GM21447 (cell line): ENCODE measurements around the gene RBM19.

Experiments used
- ATAC-seq: cut with Tn5 transposase; IDR thresholded peaks from one replicate; pipeline ENCODE4 v1.9.1; 2021; ENCODE audit not compliant: unreplicated experiment

The RBM19 gene

DNA sequence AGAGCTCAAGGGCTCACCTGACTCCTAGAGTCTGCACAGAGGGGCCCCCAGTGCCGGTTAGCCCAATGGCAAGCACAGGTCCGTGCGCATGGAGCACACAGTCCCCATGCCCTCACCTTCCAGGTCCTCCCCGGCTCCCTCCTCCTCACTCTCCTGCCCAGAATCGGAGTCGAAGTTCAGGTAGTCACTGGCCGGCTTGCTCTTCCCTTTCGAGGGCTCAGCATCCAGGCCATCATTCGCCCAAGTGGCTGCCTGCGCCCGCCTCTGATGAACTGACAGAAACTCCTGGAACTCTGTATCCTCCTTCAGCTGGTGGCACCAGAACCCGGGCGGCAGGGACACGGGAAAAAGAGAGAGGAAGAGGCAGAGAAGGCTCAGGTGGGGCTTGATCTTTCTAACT lies 7.0 kb downstream of the RBM19 start:
- ATAC-seq = no peak

DNA sequence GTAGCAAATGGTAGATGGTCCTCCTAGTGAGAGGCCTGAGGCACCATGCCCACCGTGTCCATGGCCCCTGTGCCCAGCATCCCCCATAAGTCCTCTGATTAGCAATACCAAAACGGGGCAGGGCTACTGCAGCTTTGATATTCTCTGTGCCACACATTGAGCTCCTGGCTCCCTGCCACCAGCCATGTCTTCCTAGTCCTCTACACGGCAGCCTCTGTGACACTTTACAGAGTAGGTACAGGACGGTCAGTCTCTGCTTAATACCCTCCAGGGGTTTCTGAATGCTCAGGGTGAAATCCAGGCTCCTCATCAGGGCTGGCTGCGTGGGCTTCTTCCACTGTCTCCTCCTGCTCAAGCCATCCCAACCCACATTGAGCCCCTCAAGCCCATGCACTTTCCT lies 8.0 kb downstream of the RBM19 start:
- no peak for ATAC-seq

DNA sequence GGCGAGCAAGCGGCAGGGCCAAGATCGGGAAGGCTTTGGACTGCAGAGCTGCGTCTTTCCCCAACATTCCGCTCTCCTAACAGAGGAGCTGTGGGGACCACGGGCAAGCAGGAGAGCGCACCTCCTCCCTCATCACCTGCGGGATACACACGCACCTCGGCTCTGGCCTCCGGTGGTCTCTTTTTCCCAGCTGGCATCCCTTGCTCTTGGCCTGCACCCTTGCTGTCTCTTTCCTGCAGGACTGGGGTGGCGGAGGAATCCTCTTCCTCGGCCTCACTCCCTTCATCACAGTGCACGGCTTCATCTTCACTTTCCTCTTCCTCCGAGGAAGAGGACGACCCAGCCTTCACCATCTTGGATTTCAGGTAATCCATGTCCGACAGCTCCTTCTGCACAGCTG lies 8.5 kb downstream of the RBM19 start:
- no peak for ATAC-seq

DNA sequence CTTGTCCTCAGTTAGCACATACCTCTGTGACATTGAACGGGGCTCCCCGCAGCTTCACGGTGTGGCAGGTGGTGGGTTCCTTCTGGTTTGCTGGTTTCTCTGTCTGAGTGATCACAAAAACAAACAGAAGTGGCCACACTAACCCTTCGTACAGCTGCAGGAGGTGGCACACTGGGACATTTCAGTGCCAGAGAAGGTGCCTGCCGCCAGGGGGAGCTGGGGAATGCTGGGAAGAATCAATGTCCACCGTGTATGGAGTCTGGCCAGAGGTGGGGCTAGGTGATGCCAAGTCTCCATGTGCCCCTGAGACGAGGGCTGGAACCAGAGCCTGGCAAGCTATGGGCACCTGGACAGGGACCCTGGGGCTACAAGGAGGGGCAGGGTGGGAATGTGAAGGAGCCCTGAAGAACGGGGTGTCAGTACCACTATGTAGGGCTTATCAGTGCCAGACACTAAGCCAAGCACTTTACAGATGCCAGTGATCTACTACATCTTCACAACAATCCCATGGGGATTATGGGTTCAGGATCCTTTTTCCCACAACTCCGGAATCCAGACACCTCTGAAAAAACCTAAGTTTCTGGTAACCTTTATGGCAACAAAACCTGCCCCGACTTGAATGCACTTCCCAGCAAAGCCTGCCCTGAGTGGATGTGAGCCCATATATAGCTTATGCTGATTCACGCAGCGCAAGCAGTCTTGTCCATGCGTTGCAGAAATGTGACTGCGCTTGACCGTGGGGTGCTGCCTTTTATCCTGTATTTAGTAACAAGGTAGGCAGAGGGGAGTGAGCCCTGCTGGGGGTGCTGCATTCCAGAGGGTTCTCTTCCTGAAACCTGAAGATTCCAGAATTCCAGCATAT lies 10.8 kb downstream of the RBM19 start:
- no peak for ATAC-seq

DNA sequence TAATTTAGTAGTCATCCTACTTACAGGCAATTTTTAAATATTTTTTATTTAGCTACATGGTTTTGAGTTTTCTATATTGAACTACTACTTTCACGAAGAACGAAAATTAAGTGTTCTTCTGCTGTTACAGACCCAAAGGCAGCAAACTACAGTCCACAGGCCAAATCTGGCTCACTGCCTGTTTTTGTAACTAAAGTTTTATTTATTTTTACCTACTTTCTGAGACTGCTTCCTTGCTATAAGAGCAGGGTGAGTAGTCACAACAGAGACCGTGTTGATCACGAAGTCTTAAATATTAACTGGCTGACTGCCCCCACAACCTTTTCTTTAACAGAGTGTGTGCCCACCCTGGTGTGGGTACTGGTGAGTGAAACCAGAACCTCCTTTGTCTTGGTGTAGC lies 11.6 kb downstream of the RBM19 start:
- no peak for ATAC-seq

DNA sequence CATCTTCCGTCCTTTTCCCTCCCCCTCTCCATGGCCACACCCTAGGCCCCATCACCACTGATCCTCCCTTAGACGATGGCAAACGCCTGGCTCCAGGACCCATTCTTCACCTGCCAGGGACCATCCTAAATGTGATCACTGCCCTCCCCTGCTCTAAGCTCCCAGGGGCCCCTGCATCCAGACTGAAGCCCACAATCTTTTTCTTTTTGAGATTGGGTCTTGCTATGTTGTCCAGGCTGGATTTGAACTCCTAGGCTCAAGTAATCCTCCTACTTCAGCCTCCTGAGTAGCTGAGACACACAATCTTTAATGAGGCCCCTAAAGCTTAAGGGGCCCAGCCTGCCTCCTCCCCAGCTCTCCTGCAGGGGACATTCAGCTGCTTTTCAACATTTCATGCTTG lies 15.3 kb downstream of the RBM19 start:
- ATAC-seq = no peak

DNA sequence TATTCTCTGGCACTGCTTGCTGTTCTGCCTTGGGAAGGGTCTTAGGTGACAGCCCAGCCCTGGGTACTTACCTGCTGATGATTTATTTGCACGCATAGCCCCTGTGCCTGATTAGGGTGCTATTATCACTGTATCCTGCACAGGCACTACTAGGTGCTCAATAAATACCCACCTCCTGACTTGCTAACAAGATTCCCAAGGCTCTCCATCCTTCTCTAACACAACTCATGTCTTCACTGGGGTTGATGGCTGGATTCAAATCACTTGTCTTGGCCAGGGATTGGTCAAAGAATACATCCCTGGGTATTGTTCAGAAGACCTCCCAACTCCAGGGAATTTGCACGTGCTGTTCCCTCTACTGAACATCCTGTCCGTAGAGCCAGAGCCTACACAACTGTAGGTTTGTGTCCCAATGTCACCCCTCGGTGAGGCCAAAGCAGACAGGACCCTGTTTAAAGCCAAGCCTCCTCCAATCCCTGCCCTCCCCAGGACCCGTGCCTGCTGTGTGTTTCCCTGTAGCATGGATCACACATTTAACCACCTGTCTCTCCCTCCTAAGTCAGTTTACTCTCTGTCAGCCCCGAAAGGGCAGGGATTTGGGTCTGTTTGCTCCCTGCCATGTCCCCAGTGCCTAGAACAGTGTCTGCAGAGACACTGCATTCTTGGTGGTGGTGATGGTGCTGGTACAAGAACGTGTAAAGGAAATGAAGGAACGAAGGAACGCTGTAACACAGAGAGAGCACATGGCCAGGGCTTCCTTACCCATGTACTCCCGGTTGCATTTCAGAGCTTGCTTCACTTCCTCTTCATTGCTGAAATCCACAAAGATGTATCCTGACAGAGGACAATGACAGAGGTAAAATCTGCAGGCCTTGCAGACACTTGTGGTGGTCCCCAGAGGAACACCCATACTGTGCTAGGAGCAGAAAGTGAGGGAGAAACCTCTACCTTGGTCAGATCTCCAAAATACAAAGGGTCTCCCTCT lies 16.5 kb downstream of the RBM19 start:
- ATAC-seq = no peak

DNA sequence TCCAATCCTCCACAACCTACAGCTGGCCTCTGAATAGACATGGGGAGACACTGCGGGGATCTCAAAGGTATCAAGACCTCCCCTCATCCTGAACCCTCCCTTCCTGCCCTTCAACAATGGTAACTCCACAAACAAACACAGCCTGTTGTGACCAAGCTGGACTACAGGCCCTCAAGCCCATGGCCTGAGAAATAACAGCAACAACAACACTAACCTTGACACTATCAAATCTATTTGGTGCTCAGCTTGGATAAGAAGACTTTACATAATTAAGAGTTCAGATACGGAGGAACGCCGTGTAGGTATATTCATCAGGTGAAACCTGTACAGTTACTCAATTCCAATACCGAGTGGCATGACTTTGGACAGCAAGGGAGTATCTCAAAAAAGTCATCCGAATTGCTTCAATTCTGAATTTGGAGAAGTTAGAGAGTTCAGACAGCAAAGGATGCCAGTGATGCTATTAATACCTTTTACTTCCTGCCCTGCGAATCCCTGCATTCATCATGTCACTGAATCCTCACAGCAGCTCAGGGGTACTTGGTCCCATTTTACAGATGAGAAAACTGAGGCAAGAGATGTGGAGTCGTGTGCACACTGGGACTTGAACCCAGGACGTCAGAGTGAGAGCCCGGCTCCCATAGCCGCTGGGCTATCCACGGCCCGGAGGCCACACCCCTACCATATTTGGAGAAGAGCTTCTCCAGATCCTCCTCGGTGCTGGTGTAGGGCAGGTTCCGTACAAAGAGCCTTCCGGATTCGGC lies 17.8 kb downstream of the RBM19 start:
- ATAC-seq = no peak

DNA sequence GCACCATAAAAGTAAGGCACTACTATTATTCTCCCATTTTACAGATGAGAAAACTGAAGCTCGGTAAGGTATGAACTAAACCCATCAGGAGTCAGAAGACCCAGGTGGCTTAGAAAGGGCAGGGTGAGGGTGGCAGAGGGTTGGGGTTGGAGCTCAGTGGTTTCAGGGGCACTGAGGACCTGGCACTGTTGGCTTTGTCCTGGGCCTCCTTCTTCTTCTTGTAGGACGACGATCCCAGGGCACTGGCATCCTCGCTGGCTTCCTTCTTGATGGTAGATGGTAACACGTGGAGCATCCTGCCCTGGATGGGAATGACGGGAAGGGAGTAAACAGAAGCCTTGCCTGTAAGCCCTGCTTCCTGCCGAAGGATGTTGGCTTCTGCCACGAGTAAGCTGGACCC lies 19.9 kb downstream of the RBM19 start:
- no peak for ATAC-seq

DNA sequence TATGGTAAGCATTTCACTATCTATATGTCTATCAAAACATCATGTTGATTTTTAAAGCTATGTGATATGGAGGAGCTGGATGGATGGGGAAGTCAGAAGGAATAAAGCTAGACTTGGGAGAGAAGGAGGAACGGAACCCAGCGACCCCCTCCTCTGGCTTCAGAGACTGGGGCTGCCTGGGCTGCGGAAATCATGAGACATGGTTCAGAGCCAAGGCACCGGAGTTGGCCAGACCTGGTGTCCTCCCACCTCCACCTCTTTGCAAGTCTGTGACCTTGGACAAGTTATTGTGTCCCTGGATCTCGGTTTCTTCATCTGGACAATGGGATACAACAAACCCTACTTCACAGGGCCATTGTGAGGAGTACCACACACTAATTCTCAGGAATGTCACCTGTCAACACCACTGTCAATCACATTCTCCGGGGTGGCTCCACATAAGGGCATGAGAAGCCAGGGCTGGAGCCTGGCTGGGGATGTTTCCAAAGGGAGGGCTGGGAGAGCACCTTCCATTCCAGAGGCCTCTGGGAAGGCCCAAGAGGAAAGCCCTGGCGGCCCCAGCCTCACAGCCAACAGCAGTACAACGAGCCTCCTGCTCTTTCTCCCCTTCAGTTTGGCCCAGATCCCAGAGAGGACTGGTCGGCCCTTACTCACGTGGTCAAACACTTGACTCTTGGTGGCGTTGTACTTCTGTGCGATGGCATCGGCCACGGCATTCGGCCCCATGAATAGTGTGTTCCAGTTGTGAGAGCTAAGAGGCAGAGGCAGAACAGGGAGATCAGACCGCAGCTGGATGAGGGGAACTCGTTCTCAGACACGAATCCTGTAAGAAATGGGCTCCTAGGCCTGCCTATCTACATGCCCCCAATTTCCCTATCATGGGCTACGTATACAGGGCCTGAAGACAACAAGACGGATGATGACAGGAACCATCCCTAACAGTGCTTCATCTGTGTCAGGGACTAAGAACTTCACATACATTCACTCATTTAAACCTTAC lies 20.7 kb downstream of the RBM19 start:
- ATAC-seq = no peak

DNA sequence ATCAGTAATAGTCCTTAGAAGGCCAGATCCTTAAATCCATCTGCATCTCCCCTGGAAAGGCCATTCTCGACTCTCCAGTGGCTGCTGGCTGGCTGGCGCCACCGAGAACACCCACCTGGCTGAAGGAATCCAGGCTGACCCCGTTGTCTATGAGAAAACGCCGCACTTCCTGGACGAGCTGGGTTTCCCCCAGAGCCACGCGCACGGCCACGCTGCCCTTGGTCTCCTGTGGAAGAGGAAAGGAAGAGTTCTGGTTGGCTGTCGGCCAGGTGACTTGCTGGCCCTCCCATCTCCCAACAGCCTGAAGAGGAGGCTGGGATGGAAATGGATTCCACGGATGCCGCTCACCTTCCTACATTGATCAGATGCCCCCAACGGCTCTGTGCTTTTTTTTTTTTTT lies 23.9 kb downstream of the RBM19 start:
- ATAC-seq = no peak

DNA sequence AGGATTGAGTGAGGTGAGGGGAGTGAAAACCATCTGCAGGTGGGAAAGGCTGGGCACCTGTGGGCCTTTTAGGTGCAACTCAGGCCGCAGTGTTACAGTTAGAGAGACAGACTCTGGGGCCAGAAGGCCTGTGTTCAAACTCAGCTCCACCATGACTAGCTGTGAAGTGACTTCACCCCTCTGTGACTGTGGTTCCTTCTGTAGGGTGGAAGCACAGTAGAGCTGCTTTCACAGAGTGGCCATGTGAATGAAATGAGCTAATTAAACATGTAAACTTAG lies 25.0 kb downstream of the RBM19 start:
- ATAC-seq = no peak

DNA sequence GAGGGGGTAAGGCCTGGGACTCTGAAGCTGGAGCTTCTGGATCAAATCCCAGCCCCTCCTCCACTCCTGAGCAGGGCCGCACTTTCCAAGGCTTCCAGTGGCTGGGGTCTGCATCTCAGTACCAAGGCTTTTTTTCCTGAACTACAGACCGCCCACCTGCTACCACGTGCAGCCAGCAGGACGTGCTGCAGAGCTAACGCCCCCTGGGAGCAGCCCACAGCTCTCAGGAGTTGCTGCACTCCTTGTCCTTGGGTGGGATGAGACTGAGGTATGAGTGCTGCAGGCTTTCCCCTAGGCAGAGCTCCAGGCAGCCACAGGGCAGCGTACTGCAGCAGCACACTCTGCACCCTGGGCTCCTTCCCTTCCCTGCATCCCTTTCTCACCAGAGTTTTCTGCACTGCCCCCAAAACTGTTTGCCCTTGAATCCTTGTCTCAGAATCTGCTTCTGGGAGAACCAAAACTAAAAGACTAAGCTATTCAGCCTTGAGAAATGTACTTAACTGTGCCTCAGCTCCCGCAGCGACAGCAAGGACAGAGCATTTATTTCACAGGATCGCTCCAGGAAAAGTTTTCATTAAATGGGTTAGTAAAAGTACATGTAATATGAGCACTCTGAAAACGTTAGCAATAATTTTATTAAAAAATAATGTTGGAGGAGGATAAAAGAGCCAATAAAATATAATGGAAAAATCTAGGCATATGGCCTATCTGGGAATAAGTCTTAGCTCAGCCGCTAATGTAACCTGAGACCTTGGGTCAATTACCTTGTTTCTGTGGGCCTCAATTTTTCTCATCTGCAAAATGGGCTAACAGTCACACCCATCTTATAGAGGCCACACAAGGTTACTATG lies 25.5 kb downstream of the RBM19 start:
- ATAC-seq = no peak

DNA sequence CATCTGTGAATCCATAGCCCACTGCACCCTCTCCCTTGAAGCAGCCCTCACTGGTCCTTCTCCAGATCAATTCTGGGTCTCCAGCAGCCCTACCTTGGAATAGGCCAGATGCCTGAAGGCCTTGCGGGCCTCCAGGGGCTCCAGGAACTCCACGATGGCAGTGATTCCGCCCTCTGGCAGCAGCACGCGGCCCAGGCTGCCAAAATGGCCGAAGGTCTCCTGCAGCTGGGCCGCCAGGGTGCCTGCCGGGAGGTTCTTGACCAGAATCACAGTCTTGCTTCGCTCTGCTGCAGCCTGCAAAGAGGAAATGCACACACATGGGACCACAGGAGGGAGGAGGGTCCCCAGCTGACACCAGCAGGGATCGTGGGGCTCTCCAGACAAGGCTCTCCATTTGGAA lies 26.3 kb downstream of the RBM19 start:
- ATAC-seq = no peak

DNA sequence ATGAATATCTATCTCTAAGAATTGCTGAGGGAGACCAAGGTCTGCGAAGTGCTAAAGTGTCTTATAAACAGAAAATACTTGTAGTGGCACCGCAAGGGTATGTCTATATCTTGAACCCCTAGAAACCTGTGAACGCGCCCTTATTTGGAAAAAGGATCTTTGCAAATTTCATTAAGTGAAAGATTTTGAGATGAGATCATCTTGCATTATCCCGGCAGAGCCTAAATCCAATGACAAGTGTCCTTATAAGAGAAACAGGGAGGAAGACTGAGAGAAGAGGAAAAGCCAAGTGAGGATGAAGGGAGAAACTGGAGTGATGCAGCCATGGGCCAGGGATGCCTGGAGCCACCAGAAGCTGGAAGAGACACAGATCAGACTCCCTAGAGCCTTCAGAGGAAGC lies 27.7 kb downstream of the RBM19 start:
- no peak for ATAC-seq

DNA sequence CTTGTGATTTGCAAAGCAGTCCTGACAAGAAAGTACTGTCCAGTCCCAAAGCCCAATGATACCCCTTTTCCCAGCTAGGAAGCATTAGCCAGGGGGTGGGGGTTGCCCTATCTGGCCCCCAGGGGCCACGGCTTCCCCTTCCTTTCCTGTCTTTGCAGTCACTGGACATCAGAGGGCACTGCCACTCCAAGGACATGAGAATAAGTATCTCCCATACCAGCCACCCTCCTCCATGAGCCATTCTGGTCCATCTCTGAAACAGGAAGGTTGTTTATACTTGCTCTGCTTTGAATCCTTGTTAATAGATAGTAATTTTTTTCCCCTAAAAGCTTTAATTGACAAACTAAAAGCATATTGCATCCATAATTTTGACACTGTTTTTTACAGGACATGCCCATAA lies 29.7 kb downstream of the RBM19 start:
- ATAC-seq = no peak

DNA sequence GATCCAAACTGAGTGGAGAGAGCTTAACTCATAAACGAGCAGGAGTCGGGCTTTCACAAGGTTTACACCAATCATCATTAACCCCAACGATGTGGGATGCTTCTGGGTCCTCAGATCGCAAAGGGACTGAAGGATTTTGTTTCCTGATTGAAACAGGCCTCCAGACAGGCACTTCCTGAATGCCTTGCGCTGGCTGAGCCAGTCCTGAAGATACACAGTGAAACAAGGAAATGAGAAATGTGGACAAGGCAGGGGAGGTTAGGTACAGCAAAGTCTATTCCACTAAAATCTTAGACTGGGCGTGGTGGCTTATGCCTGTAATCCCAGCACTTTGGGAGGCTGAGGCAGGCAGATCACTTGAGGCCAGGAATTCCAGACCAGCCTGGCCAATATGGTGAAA lies 30.7 kb downstream of the RBM19 start:
- ATAC-seq = no peak

DNA sequence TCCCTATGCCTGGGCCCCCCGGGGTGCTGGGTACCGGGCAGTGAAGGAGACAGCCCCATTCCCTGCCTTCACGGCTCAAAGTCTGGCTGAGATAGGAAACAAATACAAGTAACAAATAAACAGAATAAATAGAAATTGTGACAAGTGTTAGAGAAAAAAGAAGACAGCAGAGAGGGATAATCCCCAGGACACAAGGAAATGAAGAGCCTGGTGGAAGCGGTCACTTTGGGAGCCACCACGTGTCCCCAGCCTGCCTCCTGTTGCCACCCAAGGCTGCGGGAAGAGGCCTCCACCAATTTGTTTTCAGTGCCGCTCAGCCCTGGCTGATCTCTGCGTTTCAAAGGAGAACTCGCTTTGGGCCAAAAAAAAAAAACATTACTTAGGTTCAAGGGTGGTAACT lies 31.2 kb downstream of the RBM19 start:
- ATAC-seq = no peak

DNA sequence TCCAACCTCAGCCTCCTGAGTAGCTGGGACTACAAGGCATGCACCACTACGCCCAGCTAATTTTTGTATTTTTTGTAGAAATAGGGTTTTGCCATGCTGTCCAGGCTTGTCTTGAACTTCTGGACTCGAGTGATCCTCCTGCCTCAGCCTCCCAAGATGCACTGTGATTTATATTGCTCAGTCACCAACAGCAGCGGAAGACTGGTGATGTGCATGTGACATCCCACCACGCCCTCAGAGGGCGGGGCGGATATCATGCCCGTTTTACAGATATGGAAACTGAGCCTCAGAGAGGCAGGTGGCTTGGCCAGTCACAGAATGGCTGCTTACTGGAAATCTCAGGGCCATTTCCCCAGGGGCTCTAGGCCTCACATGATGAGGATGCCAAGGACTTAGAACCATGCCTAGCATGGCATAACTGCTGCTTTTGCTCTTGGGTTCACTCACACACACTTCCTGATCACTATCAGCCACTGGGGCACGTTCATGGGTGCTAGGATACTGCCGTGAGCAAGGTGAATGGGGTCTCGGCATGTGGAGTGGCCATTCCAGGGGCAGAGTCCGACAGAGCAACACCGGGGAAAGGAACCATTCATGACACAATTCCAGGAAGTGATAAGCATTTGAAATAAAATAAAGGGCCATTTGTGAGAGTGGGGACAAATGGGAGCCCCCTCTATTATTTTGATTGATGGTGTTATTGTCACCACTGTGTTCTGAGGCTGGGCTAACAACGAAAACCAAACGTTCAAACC lies 31.9 kb downstream of the RBM19 start:
- ATAC-seq = no peak
